NCI-H2227 treated with DMSO at 0.1 percent for 48 hours (cell line): ENCODE results near the gene SLC4A5.
"Not testable (repeated sequence)": the region's sequence is repeated elsewhere in the genome, so short reads cannot be mapped to it uniquely, and the experiment has no call there.

Experiments used
- DNase-seq: peaks from one replicate; lab custom pipeline; 2025; lab: John Stamatoyannopoulos, UW

Gene SLC4A5

GRCh38 chr2:74367789-74368188 lies 24.6 kb upstream of the SLC4A5 start:
- no peak for DNase-seq

DNA sequence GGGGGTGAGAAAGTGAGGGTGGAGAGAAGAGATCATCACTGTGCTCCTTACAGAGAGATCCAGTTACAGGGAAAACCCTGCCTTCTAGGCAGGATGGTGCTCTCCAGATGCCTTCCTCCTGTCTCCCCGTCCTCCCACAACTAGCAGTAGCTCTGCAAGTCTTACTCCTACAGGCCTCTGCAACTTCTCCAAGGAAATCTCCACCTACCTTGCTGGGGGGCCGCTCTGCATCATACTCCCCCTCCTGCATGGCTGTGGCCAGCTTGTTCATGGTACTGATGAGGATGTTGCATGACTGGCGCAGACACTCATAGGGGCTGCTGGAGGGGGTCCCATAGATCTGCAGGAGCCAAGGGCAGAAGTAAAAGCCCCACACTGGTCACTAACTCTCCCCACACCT lies 22.8 kb upstream of the SLC4A5 start:
- DNase-seq = no peak

DNA sequence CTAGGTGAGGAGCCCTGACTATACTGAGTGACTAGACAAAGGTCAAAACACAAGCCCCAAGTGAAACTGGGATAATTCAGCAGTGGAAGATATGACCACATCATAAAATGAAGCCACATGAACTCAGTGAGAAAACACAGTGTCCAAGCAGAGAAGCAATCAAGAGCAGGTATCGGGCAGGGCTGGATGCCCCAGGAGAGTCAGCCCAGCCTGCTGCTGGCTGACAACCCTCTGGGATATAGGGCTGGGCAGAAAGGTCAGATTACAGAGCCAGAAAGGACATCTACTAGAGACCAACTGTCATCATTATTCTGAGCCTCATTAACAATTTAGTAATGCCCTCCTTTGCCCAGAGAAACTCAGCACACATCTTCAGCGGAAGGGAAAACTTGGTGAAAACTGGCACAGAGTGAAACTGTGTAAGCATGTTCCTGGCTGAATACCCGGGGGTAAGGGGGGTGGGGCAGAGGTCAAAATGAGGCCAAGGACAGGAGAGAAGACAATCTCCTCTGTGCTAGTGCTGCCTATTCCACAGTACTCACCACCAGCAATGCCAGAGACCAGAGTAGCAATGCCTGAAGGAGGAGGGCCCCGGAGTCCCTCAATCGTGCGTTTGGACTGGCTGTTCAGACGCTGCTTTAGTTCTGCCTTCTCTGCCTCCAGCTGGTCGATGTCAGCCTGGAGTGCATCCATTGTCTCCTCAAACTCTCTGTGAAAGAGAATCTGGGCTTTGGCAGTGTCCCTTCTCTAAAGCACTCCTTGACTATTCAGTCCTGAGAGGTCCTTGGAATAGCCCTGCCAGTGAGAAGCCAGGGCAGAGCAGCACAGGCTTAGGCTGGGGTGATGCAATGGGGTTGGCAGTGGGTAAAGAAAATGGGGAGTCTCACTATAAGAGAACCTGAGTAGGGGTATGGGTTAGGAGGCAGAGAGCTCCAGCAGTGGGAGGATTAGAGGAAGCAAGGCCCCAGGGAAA lies 21.6 kb upstream of the SLC4A5 start:
- no peak for DNase-seq

- DNase-seq = no peak
Observed at GRCh38 chr2:74361327-74361726, 18.1 kb upstream of the SLC4A5 start.

- DNase-seq = no peak
Observed at GRCh38 chr2:74357627-74358026, 14.4 kb upstream of the SLC4A5 start.

DNA sequence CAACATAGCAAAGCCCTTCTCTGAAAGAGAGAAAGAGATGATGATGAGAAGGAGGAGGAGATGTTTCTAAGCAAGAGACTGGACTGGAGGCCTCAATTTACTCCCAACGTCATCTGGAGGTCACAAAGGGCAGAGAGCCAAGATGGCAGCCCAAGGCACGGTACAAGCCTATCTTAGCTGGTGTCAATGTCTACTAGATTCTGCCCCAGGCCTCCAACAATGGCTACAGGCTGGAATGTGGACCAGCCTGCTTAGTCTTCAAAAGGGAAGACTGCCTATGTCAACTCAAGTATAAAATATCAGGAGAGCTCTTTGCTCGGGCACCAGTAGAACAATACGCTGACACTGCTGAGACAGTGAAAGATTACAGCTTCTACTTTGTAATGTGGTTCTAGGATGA lies 6.7 kb upstream of the SLC4A5 start:
- no peak for DNase-seq

DNA sequence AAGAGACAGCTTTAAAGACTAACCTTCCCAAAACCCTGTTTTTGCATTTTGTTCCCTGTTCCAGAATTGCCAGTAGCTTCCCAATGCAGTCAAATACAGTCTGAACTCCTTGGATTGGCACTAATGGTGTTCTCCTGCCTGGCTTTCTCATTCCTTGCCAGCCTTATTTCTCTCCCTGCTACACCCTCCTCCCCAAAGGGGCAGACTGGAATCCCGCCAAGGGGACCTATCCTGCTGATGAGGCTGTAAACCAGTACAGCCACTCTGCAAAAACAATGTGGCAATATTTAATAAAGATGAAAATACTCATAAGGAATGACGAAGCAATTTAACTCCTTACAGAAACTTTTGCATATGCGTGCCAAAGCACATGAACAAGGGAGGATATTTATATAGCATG lies 4.5 kb upstream of the SLC4A5 start:
- DNase-seq = no peak

- no peak for DNase-seq
Observed at GRCh38 chr2:74347303-74347702, 4.1 kb upstream of the SLC4A5 start.

DNA sequence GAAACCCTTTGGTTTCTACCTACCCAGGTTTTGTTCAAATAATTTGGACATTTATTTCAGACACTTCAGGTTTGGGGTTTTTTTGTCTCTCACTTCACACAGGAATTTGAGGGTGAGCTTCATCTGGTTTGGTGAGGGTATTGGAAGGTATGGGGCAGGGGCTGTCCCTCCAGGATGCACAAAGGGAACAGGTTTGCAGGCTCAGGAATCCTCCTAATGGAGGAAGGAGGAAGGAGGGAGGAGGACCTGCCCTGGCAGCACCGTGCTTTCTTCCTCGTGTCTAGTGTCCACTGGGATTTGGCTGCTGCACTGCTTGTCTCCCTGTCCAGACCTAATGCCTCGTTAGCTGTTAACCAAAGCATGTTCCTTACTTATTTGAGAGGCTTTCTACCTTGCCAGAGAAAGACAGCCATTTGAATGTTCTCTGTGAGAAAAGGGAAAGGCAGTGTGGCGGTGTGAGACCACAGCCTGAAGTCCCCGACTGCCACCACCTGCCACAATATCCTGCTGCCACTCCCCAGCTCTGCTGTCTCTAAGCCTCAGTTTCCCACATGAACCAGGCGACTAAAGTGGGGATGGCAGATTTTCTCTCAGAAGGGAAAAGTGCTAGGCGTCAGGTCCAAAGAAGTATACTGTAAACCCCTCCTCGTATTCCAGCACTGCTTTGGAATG lies 2.2 kb upstream of the SLC4A5 start:
- DNase-seq = no peak

- DNase-seq = not testable (repeated sequence)
Observed at GRCh38 chr2:74336227-74336626, 7.0 kb downstream of the SLC4A5 start.

- DNase-seq = peak; percentile 59
Observed at GRCh38 chr2:74334931-74335333, 8.3 kb downstream of the SLC4A5 start.

GRCh38 chr2:74333896-74334586 lies 9.2 kb downstream of the SLC4A5 start:
- no peak for DNase-seq

DNA sequence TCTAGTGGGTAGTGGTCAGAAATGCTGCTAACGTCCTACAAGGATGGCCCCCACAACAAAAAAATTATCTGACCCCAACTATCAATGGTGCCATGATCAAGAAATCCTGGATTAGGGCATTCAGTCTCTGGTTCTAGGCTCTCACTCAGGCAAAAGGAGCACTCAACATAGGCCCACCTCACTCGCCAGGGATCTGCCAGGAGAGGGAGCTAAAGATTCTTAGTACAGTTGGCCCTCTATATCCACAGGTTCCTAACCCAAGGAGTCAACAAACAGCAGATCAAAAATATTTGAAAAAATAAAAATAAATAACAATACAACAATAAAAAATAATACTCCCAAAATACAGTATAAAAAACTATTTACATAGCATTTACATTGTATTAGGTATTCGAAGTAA lies 10.0 kb downstream of the SLC4A5 start:
- no peak for DNase-seq

DNA sequence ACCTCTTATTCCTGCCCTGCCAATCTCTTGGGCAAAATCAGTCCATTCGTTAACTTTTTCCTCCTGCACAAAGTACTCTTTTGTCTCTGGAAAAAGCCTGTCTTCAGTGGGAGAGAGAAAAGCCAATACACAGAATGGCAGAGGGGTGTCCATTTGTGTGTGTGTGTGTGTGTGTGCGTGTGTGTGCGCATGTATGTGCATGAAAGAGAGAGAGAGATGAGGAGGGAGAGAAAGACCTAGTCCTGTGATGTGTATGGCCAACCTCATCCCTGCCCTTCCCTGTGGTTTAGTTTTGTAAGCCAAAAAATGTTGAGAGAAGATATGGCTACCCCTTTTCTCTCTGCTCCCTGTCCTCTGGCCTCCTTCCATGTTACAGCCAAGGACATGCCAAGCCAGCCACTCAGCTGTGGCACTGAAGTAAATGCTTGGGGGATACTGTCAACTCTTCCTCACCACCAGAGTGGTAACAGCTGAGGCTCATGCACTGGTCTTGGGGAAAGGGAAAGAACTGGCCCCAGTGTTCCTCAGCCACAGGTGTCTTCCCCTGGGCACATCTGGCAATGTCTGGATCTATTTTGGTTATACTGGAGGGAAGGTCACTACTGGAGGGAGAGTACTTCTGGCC lies 10.6 kb downstream of the SLC4A5 start:
- DNase-seq = no peak

- no peak for DNase-seq
Observed at GRCh38 chr2:74328573-74328972, 14.6 kb downstream of the SLC4A5 start.

DNA sequence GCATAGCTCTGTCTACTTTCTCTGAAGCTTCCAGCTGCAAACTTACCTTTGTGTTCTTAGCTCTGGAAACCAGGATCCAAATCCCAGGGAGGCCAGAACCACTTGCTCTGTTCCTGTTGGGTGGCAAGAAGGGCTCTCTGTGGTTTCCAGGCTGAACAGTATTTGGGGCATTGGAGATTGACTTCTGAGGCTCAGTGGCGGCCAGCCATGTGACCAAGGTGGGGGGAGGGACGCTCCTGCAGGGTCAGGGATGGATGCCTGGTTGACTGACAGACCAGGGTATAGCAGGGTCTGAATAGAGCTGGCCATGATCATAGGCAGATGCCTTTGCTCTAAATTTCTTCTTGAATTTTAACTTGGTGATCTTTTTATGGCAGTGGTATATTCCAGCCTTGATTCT lies 15.1 kb downstream of the SLC4A5 start:
- no peak for DNase-seq

- DNase-seq = no peak
Observed at GRCh38 chr2:74327627-74328026, 15.6 kb downstream of the SLC4A5 start.

DNA sequence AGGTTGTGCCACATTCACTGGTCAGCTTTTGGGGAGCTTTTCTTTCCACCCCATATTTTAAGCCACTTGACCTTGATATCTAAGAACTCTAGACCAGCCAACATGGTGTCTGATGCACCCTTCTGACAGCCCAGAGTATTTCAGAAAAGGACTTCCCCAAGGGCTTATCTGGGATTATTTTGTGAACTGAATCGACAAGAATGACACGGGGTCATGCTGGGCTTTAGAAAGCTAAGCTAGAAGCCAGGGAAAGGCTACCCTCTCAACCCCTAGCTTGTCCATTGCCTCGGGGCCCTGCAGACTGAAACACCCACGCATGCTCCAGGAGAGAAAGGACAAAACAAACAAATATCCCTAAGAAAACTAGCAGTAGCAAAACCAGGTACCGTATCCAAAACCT lies 16.0 kb downstream of the SLC4A5 start:
- no peak for DNase-seq

DNA sequence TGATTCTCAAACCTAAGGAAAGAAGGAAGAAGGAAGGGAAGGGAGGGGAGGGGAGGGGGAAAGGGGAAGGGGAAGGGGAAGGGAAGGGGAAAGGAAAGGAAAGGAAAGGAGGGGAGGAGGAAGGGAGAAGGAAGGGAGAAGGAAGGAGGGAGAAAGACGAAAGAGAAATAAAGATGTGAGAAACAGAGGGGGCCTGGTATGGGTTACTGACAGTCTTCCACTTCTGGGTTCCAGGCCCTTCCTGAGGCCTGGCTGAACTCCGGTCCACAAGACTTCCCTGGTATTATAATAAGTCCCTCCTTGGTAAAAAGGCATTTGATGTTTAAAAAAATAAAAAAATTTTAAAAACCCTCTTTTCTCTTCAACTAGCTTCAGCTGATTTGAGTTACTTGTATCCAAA lies 17.4 kb downstream of the SLC4A5 start:
- DNase-seq = no peak

GRCh38 chr2:74321737-74322136 lies 21.5 kb downstream of the SLC4A5 start:
- no peak for DNase-seq

DNA sequence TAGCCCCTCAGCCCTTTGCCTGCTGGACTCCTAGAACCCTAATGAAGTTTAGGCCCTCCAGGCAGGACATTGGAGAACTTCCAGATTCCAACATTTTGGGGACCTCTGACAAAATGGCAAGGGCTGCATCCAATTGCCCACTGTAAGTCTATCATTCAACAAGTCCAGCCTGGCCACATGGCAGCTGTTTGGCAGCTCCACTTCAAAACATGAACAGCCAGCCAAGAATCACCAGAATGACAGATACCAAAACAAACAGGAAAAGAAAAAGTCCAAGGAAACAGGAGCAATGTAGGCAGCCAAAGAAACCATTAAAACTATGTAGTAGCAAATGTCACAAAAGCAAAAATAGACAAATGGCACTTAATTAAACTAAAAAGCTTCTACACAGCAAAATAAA lies 25.5 kb downstream of the SLC4A5 start:
- DNase-seq = no peak

GRCh38 chr2:74316627-74317295 lies 26.5 kb downstream of the SLC4A5 start:
- DNase-seq = no peak
